GM12865 (cell line): ENCODE results near the gene SARS1.

ENCODE experiments used
- DNase-seq: peaks from one replicate; pipeline ENCODE4 v3.0.0; 2010; ENCODE audit warnings: low read depth
- H3K4me3 ChIP-seq: 2 replicates; pipeline ENCODE4 v1.5.1; 2011; ENCODE audit warnings: mild to moderate bottlenecking, low read depth, low read length, control low read depth
- CTCF ChIP-seq: IDR thresholded peaks from 2 replicates; pipeline ENCODE4 v1.5.1; 2011; ENCODE audit warnings: low read length, control low read depth, low read depth, inconsistent platforms; ENCODE audit not compliant: insufficient read depth; ENCODE audit errors: missing control alignments

SARS1 gene

GRCh38 chr1:109264379-109264755, 50.6 kb downstream of the SARS1 start:
- H3K4me3 ChIP-seq: no peak overlapping the region
- DNase-seq: no peak
- no peak for TF ChIP-seq CTCF

DNA sequence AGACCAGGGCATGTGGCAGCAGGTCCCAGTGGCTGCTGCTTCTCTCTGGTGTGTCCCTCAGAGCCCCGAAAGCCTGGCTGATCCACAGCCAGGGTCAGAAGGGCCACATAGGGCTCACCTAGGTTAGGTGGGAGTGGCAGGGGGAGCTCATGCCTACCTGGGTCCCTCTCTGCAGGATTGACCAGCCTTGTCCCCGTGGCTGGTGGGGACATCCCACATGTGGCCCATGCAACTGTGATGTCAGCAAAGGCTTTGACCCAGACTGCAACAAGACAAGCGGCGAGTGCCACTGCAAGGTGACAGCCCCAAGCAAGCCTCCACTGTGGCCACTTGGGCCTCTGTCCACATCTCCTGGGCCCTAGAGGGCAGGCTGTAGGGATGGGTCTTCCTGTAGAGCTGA, 51.3 kb downstream of the SARS1 start:
- TF ChIP-seq CTCF: no peak
- DNase-seq: no peak

GRCh38 chr1:109265741-109266330, 52.1 kb downstream of the SARS1 start:
- H3K4me3 ChIP-seq: no peak overlapping the region
- no peak for TF ChIP-seq CTCF
- no peak for DNase-seq

More for the DNA sequence above, 51.3 kb downstream of the SARS1 start:
- no peak overlapping the region for H3K4me3 ChIP-seq

DNA sequence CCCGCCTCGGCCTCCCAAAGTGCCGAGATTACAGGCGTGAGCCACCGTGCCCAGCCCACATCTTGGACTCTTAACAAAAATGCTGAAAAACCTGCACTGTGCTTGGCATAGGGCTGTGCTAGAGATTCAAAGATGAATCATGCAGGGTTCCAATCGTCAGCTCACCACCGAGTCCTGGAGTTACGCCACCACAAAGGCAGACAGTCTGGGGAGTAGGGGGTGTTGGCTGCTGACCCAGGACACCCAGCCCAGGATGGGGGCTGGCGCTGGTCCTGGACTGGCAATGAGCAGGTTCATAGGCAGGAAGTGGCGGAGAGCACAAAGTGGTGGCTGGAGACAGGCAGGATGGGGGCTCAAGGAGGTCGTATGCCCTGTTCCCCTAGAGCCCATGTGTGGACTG, 53.2 kb downstream of the SARS1 start:
- no peak for DNase-seq

DNA sequence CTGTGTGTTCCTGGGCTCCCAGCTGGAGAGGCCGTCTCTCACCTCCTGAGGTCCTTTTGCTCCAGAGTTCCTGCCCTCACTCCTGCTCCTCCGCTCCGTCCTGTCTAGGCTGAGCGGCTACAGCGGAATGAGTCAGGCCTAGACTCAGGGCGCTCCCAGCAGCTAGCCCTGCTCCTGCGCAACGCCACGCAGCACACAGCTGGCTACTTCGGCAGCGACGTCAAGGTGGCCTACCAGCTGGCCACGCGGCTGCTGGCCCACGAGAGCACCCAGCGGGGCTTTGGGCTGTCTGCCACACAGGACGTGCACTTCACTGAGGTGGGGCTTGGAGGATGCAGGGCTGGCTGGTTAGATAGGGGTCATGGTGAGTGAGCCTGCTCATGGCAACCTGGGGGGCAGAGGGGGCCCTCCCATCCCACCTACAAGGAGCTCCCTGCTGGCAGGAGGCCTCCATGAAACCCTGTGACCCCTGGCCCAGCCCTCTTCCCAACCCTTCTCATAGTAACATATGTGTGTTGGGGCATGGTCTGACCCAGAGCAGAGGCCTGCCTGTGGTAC, 54.1 kb downstream of the SARS1 start:
- DNase-seq: no peak
- H3K4me3 ChIP-seq: no peak overlapping the region
- no peak for TF ChIP-seq CTCF

More for the DNA sequence above, 53.2 kb downstream of the SARS1 start:
- H3K4me3 ChIP-seq: no peak overlapping the region
- no peak for TF ChIP-seq CTCF

GRCh38 chr1:109268431-109269211, 54.9 kb downstream of the SARS1 start:
- H3K4me3 ChIP-seq: no peak overlapping the region
- no peak for DNase-seq
- no peak for TF ChIP-seq CTCF
